Upper lobe of right lung (tissue), 1 donor: ENCODE data around the gene PPFIA3. TPM values are rescaled to one million over a fixed set of nuclear protein-coding genes. Genes with fewer than 3 reads are reported as not detected.
"Not testable (repeated sequence)": the region's sequence is repeated elsewhere in the genome, so short reads cannot be mapped to it uniquely, and the experiment has no call there.

ENCODE experiments used
- ATAC-seq: fragments of 200-7000 bp; cut with Tn5 transposase; one replicate; pipeline ENCODE4 v1.9.1; 2020; ENCODE audit warnings: mild to moderate bottlenecking, moderate library complexity
- DNase-seq: peaks from one replicate; pipeline ENCODE4 v3.0.0-alpha.2; 2020
- H3K27ac ChIP-seq: fragments of 200-600 bp; one replicate; pipeline ENCODE4 v1.8.0; 2022
- H3K27me3 ChIP-seq: fragments of 200-600 bp; one replicate; pipeline ENCODE4 v1.8.0; 2022; ENCODE audit warnings: mild to moderate bottlenecking
- H3K36me3 ChIP-seq: fragments of 200-600 bp; one replicate; pipeline ENCODE4 v1.8.0; 2022
- H3K4me1 ChIP-seq: fragments of 200-600 bp; one replicate; pipeline ENCODE4 v1.8.0; 2022
- H3K4me3 ChIP-seq: fragments of 200-600 bp; one replicate; pipeline ENCODE4 v1.8.0; 2022; ENCODE audit warnings: mild to moderate bottlenecking
- H3K9me3 ChIP-seq: fragments of 200-600 bp; one replicate; pipeline ENCODE4 v1.8.0; 2022
- CTCF ChIP-seq: fragments of 200-600 bp; IDR thresholded peaks from one replicate; pipeline ENCODE4 v1.8.0; 2022; ENCODE audit warnings: antibody characterized with exemption
- intact Hi-C: fragments of 100-400 bp; cut with DNase I; formaldehyde crosslinking; loops from one replicate; pipeline ENCODE4 v1.11.0; 2022
- total RNA-seq: library from RNA; stranded (reverse); fragmentation: NEBNext Ultra II Directional; extraction: Animal tissue kit (Norgen Biotek cat#: 25700); gene quantifications from one replicate; pipeline ENCODE4 v1.2.1, GENCODE V29; 2021
- donor health status: DM: no; HTN: yes; CAD: no; lungs with severe emphysema.

The PPFIA3 gene
- total RNA-seq, 1 donor from 2014 or later = 10.7 TPM

GRCh38 chr19:49117677-49118564 is 1.4 kb upstream of the PPFIA3 start:
- intact Hi-C loops = no loop called here
- Histone ChIP-seq H3K27me3 (no peaks in the 10 kb centered on the region), H3K4me3 (peak overlapping the region; percentile 71), H3K27ac (peak overlapping the region; percentile 97), H3K4me1 (peaks cover 30% of the 10 kb centered on the region), H3K9me3 (no peaks in the 10 kb centered on the region), H3K36me3 (no peaks in the 10 kb centered on the region)
- ATAC-seq (no peak), DNase-seq (no peak)
- TF ChIP-seq CTCF = no peak

GRCh38 chr19:49118565-49119410 is 556 bp upstream of the PPFIA3 start, which contains the start of gene C19orf73:
Gene C19orf73, minus strand, starts transcription at chr19:49119143. Its CDS starts 121 bp downstream, at chr19:49119022.
- H3K4me3 ChIP-seq = peak within 1 kb of the TSS; percentile 71
- no peaks in the 10 kb centered on the region for H3K36me3 ChIP-seq
- H3K27ac ChIP-seq = peak within 1 kb of the TSS; percentile 97
- H3K9me3 ChIP-seq = no peaks in the 10 kb centered on the region
- ATAC-seq (peak; percentile 92), DNase-seq (peak; percentile 97)
- intact Hi-C loops = no loop called here
- peaks cover 24% of the 10 kb centered on the region for H3K4me1 ChIP-seq
- H3K27me3 ChIP-seq = no peaks in the 10 kb centered on the region
- peak; percentile 30 for TF ChIP-seq CTCF

DNA sequence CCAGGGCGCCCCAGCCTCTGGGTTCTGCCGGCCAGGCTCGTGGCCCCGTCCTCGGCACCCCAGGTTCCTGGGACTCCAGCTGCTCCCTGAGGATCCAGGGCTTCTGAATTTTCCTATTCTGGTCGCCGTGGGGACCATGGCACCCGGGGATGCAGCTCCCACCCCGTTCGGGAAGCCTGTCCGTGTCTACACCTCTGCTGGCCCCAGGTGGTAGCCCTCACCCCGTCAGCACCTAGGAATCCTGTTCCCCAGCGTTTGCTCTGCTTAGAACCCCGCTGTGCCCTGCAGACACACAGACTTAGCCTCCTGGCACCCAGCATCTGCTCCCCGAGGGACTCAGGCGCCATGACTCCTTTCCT is 960 bp downstream of the PPFIA3 start:
- H3K27me3 ChIP-seq = no peaks in the 10 kb centered on the region
- no peak for ATAC-seq
- no peak overlapping the region for H3K4me3 ChIP-seq
- peaks cover 21% of the 10 kb centered on the region for H3K4me1 ChIP-seq
- no peaks in the 10 kb centered on the region for H3K9me3 ChIP-seq
- intact Hi-C loops = no loop called here
- H3K27ac ChIP-seq = no peak overlapping the region
- TF ChIP-seq CTCF = no peak
- H3K36me3 ChIP-seq = no peaks in the 10 kb centered on the region
- no peak for DNase-seq

DNA sequence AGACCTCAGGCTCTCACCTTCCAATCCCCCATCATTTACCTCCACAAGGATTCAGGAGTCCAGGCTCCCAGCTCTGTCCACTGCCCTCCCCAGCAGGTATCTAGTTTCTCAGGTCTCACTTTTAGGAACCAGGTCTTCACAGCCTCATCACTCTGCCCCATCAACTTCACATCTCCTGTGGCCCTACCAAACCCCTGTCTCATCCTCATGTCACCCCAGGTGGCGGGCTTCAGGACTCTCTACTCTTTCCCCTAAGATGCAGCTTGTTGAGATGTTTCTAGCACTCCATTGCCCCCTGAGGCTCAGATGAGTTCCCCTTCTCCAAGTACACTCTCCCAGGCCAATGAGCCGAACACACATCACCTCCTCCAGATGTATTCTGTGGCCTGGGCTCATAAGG is 1.5 kb downstream of the PPFIA3 start:
- H3K9me3 ChIP-seq = no peaks in the 10 kb centered on the region
- TF ChIP-seq CTCF = no peak
- H3K36me3 ChIP-seq = no peaks in the 10 kb centered on the region
- no peak overlapping the region for H3K4me3 ChIP-seq
- peaks cover 21% of the 10 kb centered on the region for H3K4me1 ChIP-seq
- DNase-seq (no peak), ATAC-seq (no peak)
- H3K27ac ChIP-seq = no peak overlapping the region
- intact Hi-C loops = no loop called here
- no peaks in the 10 kb centered on the region for H3K27me3 ChIP-seq

DNA sequence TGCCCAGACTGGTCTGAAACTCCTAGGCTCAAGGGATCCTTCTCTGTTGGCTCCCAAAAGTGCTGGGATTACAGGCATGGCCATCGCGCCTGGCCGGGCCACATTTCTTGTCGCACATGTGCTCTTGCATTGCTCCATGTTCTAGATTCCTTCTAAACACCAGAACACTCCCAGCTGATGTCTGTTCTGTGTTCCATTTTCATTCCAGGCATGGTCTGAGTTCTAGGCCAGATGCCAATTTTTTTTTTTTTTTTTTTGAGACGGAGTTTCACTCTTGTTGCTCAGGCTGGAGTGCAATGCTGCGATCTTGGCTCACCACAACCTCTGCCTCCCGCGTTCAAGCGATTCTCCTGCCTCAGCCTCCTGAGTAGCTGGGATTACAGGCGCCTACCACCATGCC is 2.5 kb downstream of the PPFIA3 start:
- DNase-seq, H3K27ac ChIP-seq, H3K9me3 ChIP-seq, H3K4me3 ChIP-seq, ATAC-seq, H3K27me3 ChIP-seq, H3K36me3 ChIP-seq, intact Hi-C loops: not testable (repeated sequence)
- H3K4me1 ChIP-seq = peaks cover 21% of the 10 kb centered on the region

DNA sequence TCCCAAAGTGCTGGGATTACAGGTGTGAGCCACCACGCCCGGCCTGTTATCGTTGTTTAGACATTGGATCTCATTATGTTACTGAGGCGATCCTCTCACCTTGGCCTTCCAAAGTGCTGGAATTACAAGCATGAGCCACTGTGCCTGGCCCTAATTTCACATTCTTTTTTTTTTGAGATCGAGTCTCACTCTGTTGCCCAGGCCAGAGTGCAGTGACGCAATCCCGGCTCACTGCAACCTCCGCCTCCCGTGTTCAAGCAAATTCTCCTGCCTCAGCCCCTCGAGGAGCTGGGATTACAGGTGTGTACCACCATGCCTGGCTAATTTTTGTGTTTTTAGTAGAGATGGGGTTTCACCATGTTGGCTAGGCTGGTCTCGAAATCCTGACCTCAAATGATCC is 3.9 kb downstream of the PPFIA3 start:
- not testable (repeated sequence) for H3K36me3 ChIP-seq

More for the DNA sequence above, 3.9 kb downstream of the PPFIA3 start:
- H3K27ac ChIP-seq, ATAC-seq, H3K9me3 ChIP-seq, DNase-seq, H3K27me3 ChIP-seq, H3K4me3 ChIP-seq, intact Hi-C loops: not testable (repeated sequence)
- H3K4me1 ChIP-seq = peaks cover 17% of the 10 kb centered on the region
